Measurements from ENCODE around the gene PLPP2.

Gene PLPP2

DNA sequence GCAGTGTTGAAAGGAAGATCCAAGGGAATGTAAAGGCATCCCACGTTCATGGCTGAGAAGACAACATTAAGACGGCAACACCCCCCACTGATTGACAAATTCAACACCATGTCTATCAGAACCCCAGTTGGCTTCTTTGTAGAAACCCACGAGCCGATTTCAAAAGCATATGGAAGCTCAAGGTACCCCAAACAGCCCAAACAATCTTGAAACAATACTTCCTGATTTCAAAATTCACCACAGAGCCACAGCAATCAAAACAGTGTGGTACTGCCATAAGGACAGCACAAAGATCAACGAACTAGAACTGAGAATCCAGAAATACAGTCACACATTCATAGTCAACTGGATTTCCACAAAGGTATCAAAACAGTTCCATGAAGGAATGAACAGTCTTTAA is 47.2 kb upstream of the PLPP2 start:
- peaks cover 15% of the 10 kb centered on the region for H3K4me1 ChIP-seq (ENCODE audit: insufficient read depth, low read length, severe bottlenecking)
- H3K27me3 ChIP-seq (ENCODE audit: insufficient read depth, low read length), result no peaks in the 10 kb centered on the region
- no peak overlapping the region for H3K27ac ChIP-seq (ENCODE audit: low read depth, low read length, poor library complexity, severe bottlenecking)
- no peak overlapping the region for H3K4me3 ChIP-seq (ENCODE audit: low read depth, low read length, poor library complexity, severe bottlenecking)
- H3K9ac ChIP-seq (ENCODE audit: low read length), result no peak overlapping the region
- H3F3A ChIP-seq (ENCODE audit: insufficient read depth, low read length), result no peaks in the 10 kb centered on the region
- peaks cover 12% of the 10 kb centered on the region; the same call in 1 of the 2 replicates for H3K36me3 ChIP-seq (ENCODE audit: insufficient read depth, low read length)
- H4K20me1 ChIP-seq (ENCODE audit: insufficient read depth, low read length), result no peaks in the 10 kb centered on the region
- H3K4me2 ChIP-seq (ENCODE audit: low read length), result no peak overlapping the region
- TF ChIP-seq, protein P1, sequence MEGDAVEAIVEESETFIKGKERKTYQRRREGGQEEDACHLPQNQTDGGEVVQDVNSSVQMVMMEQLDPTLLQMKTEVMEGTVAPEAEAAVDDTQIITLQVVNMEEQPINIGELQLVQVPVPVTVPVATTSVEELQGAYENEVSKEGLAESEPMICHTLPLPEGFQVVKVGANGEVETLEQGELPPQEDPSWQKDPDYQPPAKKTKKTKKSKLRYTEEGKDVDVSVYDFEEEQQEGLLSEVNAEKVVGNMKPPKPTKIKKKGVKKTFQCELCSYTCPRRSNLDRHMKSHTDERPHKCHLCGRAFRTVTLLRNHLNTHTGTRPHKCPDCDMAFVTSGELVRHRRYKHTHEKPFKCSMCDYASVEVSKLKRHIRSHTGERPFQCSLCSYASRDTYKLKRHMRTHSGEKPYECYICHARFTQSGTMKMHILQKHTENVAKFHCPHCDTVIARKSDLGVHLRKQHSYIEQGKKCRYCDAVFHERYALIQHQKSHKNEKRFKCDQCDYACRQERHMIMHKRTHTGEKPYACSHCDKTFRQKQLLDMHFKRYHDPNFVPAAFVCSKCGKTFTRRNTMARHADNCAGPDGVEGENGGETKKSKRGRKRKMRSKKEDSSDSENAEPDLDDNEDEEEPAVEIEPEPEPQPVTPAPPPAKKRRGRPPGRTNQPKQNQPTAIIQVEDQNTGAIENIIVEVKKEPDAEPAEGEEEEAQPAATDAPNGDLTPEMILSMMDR (IDR thresholded peaks at IDR 0.05; ENCODE audit: low read length), result no peak
- TF ChIP-seq EZH2 (IDR thresholded peaks at IDR 0.05; ENCODE audit: borderline replicate concordance, low read length), result no peak
- H3K9me3 ChIP-seq (ENCODE audit: low read length), result peaks cover 4% of the 10 kb centered on the region; the same call in 1 of the 2 replicates
- H3K79me2 ChIP-seq (ENCODE audit: insufficient read depth, low read length), result peaks cover 21% of the 10 kb centered on the region
- H2AFZ ChIP-seq (ENCODE audit: low read length), result no peak overlapping the region
- no peaks in the 10 kb centered on the region for H3K9me2 ChIP-seq (ENCODE audit: low read depth, low read length)

DNA sequence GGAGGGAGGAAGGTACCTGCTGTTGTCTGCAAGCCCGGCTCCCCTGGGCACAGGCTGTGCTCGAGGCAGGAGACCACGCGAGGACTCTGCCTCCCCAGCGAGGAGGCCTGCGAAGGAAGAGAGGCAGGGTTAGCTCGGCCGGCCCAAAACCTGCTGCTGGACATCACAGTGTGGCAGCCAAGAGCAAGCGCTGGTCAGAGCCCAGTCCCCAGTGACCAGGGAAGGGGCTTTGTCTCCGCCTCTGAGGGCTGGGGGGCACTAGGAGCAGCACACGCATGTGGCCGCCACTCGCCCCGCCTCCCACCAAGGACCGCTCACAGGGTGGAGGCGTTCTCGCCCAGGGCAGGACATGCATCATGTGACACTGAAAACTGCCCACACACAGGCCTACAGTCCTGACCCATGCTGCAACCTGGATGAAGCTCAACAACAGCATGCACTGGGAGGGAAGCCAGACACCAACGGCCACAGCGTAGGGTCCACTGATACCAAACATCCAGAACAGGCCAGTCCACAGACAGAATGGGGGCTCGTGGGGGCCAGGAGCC is 44.9 kb upstream of the PLPP2 start:
- no peak overlapping the region for H3K4me2 ChIP-seq (ENCODE audit: low read length)
- peaks cover 16% of the 10 kb centered on the region for H3K79me2 ChIP-seq (ENCODE audit: insufficient read depth, low read length)
- no peaks in the 10 kb centered on the region for H3K9me2 ChIP-seq (ENCODE audit: low read depth, low read length)
- H3K4me3 ChIP-seq (ENCODE audit: low read depth, low read length, poor library complexity, severe bottlenecking), result no peak overlapping the region
- peaks cover 16% of the 10 kb centered on the region; the same call in 1 of the 2 replicates for H3K36me3 ChIP-seq (ENCODE audit: insufficient read depth, low read length)
- no peaks in the 10 kb centered on the region for H3K27me3 ChIP-seq (ENCODE audit: insufficient read depth, low read length)
- no peak overlapping the region for H3K9ac ChIP-seq (ENCODE audit: low read length)
- no peak overlapping the region for H3K27ac ChIP-seq (ENCODE audit: low read depth, low read length, poor library complexity, severe bottlenecking)
- H3K4me1 ChIP-seq (ENCODE audit: insufficient read depth, low read length, severe bottlenecking), result no peaks in the 10 kb centered on the region
- no peak overlapping the region for H2AFZ ChIP-seq (ENCODE audit: low read length)
- H3F3A ChIP-seq (ENCODE audit: insufficient read depth, low read length), result no peaks in the 10 kb centered on the region
- no peaks in the 10 kb centered on the region for H4K20me1 ChIP-seq (ENCODE audit: insufficient read depth, low read length)
- H3K9me3 ChIP-seq (ENCODE audit: low read length), result peaks cover 4% of the 10 kb centered on the region; the same call in 1 of the 2 replicates
- TF ChIP-seq, protein P1 (IDR thresholded peaks at IDR 0.05; ENCODE audit: low read length), result no peak
- TF ChIP-seq EZH2 (IDR thresholded peaks at IDR 0.05; ENCODE audit: borderline replicate concordance, low read length), result no peak

DNA sequence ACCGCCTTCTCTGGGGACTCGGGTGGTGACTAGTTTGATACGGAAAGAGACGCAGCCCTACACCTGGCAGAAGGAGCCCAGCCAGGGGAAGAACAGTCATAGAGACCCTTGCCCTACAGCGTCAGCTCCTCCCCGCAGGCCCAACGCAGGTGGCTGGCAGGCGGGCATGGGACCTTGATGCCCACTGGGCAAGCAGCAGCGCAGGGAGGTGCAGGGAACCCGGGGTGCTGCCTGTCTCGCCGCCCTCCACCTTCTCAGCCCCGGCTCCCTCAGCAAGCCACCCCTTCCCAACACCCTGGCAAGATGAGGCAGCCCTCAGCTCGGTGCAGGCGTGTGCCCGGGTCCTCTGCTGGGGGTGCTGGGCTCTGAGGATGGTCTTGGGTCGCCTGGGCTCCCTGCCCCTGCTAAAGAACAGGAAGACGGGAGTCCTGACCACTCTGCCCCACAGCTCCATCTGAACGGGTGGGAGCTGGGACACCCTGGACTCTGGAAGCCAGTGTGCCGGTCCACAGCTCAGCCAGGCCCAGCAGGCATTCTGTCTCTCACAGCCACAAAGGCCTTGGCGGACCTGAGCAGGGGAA is 44.4 kb upstream of the PLPP2 start:
- H3K4me2 ChIP-seq (ENCODE audit: low read length), result no peak overlapping the region
- H3K4me3 ChIP-seq (ENCODE audit: low read depth, low read length, poor library complexity, severe bottlenecking), result no peak overlapping the region
- no peak overlapping the region for H2AFZ ChIP-seq (ENCODE audit: low read length)
- H4K20me1 ChIP-seq (ENCODE audit: insufficient read depth, low read length), result no peaks in the 10 kb centered on the region
- no peak for TF ChIP-seq EZH2 (IDR thresholded peaks at IDR 0.05; ENCODE audit: borderline replicate concordance, low read length)
- TF ChIP-seq, protein P1 (IDR thresholded peaks at IDR 0.05; ENCODE audit: low read length), result no peak
- H3F3A ChIP-seq (ENCODE audit: insufficient read depth, low read length), result no peaks in the 10 kb centered on the region
- H3K36me3 ChIP-seq (ENCODE audit: insufficient read depth, low read length), result peaks cover 21% of the 10 kb centered on the region
- no peak overlapping the region for H3K9ac ChIP-seq (ENCODE audit: low read length)
- H3K27ac ChIP-seq (ENCODE audit: low read depth, low read length, poor library complexity, severe bottlenecking), result no peak overlapping the region
- H3K79me2 ChIP-seq (ENCODE audit: insufficient read depth, low read length), result peaks cover 16% of the 10 kb centered on the region
- H3K9me2 ChIP-seq (ENCODE audit: low read depth, low read length), result no peaks in the 10 kb centered on the region
- H3K4me1 ChIP-seq (ENCODE audit: insufficient read depth, low read length, severe bottlenecking), result no peaks in the 10 kb centered on the region
- no peaks in the 10 kb centered on the region for H3K27me3 ChIP-seq (ENCODE audit: insufficient read depth, low read length)
- H3K9me3 ChIP-seq (ENCODE audit: low read length), result peaks cover 4% of the 10 kb centered on the region; the same call in 1 of the 2 replicates

All from OCI-LY1 (cell line).